Measurements from ENCODE around the gene APLP2. TPM values are rescaled to one million over a fixed set of nuclear protein-coding genes. Genes with fewer than 3 reads are reported as not detected.

APLP2 gene
- total RNA-seq, 1 experiment from 2014 or later: 210 TPM

DNA sequence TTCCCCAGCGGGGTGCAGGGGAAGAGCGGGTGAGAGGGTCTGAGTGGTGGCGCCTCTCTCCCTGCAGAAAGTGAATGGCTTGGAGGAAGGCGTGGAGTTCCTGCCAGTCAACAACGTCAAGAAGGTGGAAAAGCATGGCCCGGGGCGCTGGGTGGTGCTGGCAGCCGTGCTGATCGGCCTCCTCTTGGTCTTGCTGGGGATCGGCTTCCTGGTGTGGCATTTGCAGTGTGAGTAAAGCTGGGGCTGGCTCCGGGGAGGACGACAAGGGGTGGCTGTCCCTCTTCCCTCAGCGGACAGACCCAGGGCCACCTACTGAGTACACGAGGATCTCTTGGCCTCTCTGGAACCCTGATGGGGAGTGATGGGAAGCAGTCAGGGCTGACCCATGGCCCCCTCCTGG, 118.4 kb downstream of the APLP2 start:
- H2AFZ ChIP-seq (ENCODE audit: low read depth, low read length, poor library complexity, severe bottlenecking): no peak overlapping the region
- no peaks in the 10 kb centered on the region for H4K20me1 ChIP-seq (ENCODE audit: insufficient read depth)
- H3K9ac ChIP-seq (ENCODE audit: low read length): no peak overlapping the region
- no peak overlapping the region for H3K4me2 ChIP-seq (ENCODE audit: low read length)
- H3K79me2 ChIP-seq (ENCODE audit: insufficient read depth, low read length): peaks cover 49% of the 10 kb centered on the region
- no peaks in the 10 kb centered on the region for H3K36me3 ChIP-seq (ENCODE audit: control insufficient read depth in 1 of 2, insufficient read depth in 2 of 2, low read length in 2 of 2)
- RAD21 ChIA-PET (ENCODE audit: low non-redundant PET in 1 of 2, low total read pairs in 2 of 2, uncharacterized antibody in 2 of 2, unreplicated experiment in 2 of 2): no interaction called here
- POLR2A ChIA-PET: no interaction called here
- CTCF ChIA-PET: no interaction called here
- no peak for DNase-seq (ENCODE audit: low read depth, low spot score)
- H3K27ac ChIP-seq (ENCODE audit: low read depth, low read length): no peak overlapping the region
- no peaks in the 10 kb centered on the region for H3K9me3 ChIP-seq (ENCODE audit: control insufficient read depth in 1 of 2, insufficient read depth in 1 of 2, low read depth in 1 of 2, low read length in 2 of 2)
- H3K4me1 ChIP-seq (ENCODE audit: control insufficient read depth in 1 of 2, insufficient read depth in 2 of 2, low read length in 2 of 2): no peaks in the 10 kb centered on the region
- no peak for ATAC-seq
- BruUV-seq (replicated peaks): no TSS peak
- intact Hi-C loops (cut with micrococcal nuclease): no loop called here
- TF ChIP-seq, protein P1, sequence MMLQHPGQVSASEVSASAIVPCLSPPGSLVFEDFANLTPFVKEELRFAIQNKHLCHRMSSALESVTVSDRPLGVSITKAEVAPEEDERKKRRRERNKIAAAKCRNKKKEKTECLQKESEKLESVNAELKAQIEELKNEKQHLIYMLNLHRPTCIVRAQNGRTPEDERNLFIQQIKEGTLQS (IDR thresholded peaks at IDR 0.05): no peak
- TF ChIP-seq TCF7L2 (IDR thresholded peaks at IDR 0.05; ENCODE audit: borderline replicate concordance, extremely low read depth, insufficient read depth, insufficient read length): no peak
- TF ChIP-seq ZNF274 (IDR thresholded peaks at IDR 0.05; ENCODE audit: low read depth, low read length): no peak
- TF ChIP-seq, protein P2, sequence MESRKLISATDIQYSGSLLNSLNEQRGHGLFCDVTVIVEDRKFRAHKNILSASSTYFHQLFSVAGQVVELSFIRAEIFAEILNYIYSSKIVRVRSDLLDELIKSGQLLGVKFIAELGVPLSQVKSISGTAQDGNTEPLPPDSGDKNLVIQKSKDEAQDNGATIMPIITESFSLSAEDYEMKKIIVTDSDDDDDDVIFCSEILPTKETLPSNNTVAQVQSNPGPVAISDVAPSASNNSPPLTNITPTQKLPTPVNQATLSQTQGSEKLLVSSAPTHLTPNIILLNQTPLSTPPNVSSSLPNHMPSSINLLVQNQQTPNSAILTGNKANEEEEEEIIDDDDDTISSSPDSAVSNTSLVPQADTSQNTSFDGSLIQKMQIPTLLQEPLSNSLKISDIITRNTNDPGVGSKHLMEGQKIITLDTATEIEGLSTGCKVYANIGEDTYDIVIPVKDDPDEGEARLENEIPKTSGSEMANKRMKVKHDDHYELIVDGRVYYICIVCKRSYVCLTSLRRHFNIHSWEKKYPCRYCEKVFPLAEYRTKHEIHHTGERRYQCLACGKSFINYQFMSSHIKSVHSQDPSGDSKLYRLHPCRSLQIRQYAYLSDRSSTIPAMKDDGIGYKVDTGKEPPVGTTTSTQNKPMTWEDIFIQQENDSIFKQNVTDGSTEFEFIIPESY (IDR thresholded peaks at IDR 0.05; ENCODE audit: extremely low read depth, insufficient replicate concordance, low read length): no peak
- no peak for TF ChIP-seq CBX3 (IDR thresholded peaks at IDR 0.05; ENCODE audit: low read depth)
- TF ChIP-seq, protein P3, sequence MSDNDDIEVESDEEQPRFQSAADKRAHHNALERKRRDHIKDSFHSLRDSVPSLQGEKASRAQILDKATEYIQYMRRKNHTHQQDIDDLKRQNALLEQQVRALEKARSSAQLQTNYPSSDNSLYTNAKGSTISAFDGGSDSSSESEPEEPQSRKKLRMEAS (IDR thresholded peaks at IDR 0.05): no peak
- no peak for TF ChIP-seq FOSL1 (IDR thresholded peaks at IDR 0.05; ENCODE audit: low read depth)
- TF ChIP-seq POLR2A (IDR thresholded peaks at IDR 0.05; ENCODE audit: borderline replicate concordance, extremely low read depth, insufficient read depth, insufficient read length): no peak
- no peak for TF ChIP-seq JUND (IDR thresholded peaks at IDR 0.05)
- no peak for TF ChIP-seq EZH2phosphoT487 (IDR thresholded peaks at IDR 0.05; ENCODE audit: borderline replicate concordance)
- TF ChIP-seq YY1 (IDR thresholded peaks at IDR 0.05; ENCODE audit: extremely low read depth, insufficient replicate concordance, low read depth, low read length): no peak
- no peak for TF ChIP-seq ZFX (IDR thresholded peaks at IDR 0.05)
- H3K4me3 ChIP-seq (replicated peaks in 1 of 2; ENCODE audit: low read depth in 1 of 2, low read length in 2 of 2): no peak overlapping the region
- no peaks in the 10 kb centered on the region for H3K27me3 ChIP-seq (ENCODE audit: insufficient read depth, low read length)
- H3K9me2 ChIP-seq (ENCODE audit: insufficient read depth): no peaks in the 10 kb centered on the region
